HG03066 (cell line): ENCODE results near the gene TRIM24.

Experiments
- ATAC-seq: cut with Tn5 transposase; IDR thresholded peaks from one replicate; pipeline ENCODE4 v1.9.1; 2021; ENCODE audit warnings: low read depth; ENCODE audit not compliant: unreplicated experiment

The TRIM24 gene

DNA sequence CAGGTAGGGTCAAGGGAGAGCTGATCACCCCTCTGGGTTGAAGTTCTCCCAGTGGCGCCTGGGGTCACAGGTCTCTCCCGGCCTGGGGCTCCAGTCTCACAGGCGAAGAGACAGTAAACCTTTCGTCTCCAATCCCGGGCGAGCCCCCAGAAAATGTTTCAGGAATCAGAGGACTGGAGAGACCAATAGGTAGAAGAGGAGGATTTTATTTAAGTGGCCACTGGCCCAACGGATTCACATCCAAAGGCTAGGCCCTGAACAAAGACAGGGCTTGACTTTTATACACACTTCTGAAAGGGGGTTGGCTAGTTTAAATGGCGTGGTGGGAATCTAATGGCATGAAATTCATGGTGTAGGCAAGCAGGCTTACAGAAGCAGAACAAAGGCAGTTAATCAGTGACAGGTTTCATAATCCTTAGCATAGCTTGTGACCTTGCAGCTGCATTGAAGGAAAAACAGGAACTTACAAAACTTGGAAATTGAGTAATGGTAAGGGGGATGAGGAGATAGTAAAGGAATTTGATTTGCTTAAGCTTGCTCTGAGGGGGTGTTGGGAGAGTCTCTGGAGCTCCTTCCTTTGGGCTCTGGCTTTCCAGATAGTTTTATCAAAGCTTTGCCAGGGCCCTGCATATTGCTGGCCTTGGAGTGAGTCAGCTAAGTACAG lies 105.5 kb downstream of the TRIM24 start:
- ATAC-seq = no peak

DNA sequence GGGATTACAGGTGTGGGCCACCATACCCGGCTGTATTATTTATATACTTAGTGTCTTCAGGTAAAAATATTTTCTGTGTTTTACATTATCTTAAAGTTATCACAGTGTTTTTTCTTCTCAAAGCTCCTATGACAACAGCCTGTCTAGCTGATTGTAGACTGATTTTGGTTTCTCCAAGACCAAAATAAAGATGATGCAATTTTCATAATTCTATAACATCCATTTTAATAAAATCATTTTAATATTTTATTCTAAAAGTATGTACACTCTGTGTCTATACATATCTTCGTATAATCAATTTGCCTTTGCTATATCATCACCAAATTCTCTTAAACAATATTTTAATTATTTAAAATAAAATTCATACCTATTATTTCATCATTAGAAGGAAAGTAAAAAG lies 108.6 kb downstream of the TRIM24 start:
- no peak for ATAC-seq

DNA sequence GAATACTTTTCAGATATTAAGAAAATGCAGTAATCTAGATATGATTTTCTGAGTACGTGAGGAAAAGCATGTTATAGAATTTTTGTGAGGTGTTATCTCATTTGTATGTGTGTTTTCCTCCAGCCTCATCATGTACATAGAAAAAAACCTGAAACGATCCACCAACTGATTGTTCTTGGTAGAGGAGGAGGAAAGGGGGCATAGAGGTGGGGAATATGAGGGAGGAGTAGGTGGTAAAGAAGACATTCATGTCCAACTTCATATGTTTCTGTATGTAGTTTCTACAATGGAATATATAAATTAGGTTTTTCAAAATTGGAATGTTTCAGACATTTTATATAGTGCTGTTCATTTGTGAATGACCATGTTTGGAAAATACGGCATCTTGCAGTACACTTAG lies 109.4 kb downstream of the TRIM24 start:
- no peak for ATAC-seq

DNA sequence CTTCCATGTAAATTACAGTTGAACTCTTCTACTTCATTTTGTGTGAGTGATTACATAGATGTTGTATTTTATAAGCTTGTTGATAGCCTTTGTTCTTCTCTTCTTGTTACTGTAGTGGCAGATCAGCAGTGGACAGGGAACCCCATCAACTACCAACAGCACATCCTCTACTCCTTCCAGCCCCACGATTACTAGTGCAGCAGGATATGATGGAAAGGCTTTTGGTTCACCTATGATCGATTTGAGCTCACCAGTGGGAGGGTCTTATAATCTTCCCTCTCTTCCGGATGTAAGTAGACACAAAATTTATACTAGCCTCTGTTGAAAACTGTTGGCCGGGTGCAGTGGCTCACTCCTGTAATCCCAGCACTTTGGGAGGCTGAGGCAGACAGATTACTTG lies 110.7 kb downstream of the TRIM24 start:
- no peak for ATAC-seq

DNA sequence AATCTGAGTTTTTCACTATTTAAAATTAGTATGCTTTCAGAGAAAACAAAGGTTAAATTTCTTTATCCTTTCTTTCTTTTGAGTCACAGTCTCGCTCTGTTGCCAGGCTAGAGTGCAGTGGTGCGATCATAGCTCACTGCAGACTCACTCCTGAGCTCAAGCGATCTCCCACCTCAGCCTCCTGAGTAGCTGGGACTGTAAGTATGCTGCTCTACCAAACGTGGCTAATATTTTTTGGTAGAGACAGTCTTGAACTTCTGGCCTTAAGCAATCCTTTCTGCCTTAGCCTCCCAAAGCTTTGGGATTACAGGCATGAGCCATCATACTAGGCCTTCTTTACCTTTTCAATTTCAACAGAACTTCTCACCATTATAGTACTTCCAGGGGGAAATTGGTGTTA lies 113.7 kb downstream of the TRIM24 start:
- no peak for ATAC-seq

DNA sequence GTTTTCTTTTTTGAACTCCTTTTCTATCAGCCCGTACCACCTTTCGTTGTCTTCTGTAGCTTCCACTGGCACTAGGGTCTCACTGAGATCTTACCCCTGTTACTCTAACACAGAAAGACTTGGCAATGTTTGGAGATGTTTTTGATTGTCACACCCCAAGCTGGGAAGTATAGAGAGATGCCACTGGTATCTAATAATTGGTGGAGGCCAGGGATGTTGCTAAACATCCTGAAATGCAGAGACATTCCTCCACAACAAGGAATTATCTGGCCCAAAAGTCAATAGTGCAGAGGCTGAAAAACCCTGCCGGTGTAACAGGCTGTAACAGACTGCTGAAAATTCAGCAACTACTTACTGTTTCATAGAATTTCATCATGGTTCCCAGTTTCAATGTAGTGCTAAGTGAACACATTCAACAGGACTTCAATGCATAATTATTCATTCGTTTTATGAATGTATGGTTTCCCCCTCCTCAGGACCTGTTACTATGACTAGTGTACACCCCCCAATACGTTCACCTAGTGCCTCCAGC lies 115.9 kb downstream of the TRIM24 start:
- no peak for ATAC-seq

DNA sequence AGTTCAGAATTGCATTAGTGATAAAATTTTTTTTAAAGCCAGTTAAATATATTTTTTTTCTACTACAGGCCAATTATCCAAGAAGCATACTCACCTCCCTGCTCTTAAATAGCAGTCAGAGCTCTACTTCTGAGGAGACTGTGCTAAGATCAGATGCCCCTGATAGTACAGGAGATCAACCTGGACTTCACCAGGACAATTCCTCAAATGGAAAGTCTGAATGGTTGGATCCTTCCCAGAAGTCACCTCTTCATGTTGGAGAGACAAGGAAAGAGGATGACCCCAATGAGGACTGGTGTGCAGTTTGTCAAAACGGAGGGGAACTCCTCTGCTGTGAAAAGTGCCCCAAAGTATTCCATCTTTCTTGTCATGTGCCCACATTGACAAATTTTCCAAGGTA lies 119.1 kb downstream of the TRIM24 start:
- ATAC-seq = no peak

DNA sequence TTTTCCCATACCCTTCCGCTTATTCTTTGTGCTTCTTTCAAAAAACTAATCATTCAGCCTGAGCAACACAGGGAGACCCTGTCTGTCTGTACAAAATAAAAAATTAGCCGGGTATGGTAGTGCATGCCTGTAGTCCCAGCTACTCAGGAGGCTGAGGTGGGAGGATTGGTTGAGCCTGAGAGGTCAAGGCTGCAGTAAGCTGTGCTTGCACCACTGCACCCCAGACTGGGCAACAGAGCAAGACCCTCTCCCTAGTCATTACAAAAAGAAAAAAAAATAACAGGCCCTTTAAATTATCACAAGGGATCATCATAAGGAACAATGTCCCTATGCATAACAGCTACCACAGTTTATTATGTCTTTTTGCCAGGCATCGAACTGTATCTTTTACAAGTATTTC lies 119.6 kb downstream of the TRIM24 start:
- ATAC-seq = no peak

DNA sequence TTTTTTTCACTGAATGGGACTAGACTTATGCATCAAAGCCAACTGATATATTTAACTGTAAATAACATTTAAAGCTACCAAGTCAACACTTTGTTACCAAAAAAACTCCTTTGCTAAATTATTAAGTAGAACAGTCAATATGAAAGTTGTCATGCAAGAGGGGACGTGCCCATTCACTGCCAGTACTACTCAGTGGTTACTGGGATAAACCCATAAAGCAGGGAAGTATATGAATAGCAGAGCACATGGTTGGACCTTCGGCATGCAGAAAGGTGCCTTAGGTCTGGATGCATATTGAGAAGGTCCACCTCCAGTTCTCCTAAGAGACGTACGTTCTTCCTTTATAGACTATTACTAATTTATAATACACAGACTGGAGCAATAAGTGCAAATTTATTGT lies 121.0 kb downstream of the TRIM24 start:
- no peak for ATAC-seq

DNA sequence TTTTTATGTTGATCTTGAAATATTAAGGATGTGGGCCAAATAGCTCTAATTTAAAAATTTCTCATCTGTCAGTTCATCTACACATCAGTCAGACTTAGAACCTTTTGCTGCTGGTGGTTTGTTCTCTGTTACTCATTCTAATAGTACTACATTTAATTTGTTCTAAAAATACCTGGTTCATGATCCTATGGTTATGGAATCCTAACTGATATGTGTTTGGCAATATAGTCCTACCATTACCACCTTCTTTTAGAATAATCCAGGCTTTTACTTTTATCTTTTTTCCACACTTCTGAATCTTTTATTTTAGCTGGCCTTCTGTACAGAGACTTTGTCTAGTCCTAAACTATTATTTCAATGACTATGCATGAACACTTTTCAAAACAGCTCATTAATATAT lies 124.2 kb downstream of the TRIM24 start:
- ATAC-seq = no peak

DNA sequence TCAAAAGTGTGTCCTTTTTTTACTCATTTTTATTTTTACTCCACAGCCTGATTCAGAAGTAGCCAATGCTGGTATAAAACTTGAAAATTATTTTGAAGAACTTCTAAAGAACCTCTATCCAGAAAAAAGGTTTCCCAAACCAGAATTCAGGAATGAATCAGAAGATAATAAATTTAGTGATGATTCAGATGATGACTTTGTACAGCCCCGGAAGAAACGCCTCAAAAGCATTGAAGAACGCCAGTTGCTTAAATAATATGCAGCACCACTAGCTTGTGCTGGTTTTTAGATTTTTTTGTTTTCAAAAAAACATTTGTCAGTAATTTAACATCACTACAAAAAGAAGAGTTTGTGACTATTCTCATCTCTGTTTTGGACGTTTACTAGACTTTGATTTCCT lies 124.6 kb downstream of the TRIM24 start:
- no peak for ATAC-seq

DNA sequence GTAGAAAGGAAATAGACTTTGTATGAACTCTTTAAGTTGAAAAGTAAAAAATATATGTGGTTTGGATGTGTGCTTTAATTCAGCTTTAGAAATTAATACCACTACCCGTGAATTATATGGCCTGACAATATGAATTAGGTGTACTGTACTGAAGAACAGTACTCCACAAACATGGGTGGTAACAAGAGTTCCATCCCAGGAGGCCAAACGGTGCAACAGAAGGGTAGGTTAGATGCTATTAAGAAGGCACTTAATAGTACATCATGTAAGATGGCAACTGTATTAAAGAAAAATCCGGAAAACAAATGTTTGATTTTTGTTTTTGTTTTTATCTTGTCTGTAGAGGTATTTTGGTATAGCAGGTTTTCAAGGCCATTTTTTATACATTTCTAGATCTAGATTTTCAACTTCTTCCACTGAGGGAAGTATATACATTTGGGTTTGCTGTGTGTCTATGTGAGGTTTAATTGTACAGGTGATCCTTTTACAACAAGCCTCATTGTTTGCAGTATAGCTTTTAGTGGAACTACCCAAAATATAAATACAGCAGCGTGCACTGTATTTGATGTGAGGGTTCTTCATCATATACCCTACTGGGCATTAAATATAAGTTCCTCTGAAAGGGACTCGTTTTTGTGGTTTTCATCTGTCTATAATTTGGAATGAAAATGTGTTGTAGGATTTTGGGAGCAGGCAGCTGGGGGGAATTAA lies 125.4 kb downstream of the TRIM24 start:
- ATAC-seq = no peak

DNA sequence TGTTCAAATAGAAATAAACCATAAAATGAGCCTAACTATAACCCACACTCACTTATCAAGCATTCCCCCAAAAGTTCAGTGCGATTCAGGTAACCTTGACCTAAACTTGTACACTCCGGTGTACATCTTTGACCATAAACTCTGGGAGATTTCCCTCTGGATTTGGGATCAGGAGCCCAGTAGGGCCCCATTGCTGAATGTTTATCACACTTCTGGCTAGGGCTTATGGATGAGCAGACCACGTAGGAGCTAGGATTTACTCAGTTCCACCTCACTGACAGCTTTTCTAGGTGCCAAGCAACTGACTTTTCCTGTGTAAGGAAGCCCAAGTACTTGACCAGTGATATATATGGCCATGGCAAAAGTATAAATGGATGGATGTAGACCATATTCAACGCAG lies 127.4 kb downstream of the TRIM24 start:
- ATAC-seq = no peak

DNA sequence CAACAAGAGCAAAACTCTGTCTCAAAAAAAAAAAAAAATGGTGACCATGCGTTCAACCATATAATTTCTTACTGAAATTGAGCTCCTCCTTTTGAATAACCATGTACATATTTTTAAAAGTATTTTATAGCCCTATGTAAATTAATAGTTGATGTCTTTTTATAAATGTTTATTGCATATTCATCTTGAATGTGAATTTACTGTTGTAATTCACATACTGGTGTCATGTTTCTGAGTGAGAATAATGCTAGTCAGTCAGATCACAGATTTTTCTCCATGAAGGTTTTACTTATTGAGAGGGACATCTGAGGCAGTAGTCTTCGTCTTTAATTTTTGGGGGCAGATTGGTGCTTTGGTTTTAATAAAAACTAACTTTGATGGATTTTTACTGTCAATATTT lies 128.9 kb downstream of the TRIM24 start:
- no peak for ATAC-seq

DNA sequence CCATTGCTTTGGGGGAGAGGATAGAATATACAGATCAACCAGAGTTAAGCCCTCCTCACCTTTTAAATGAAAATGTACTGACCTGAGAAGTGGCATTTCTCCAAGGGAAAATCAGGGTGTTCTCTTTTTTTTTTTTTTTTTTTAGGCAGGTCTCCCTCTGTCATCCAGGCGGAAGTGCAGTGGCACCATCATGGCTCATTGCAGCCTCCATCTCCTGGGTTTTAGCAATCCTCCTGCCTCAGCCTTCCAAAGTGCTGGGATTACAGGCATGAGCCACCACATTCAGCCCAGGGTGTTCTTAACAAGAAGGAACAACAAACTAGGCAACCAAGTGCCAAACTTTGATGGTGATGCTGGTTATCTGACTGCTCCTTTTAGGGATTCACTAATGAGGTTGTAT lies 130.1 kb downstream of the TRIM24 start:
- no peak for ATAC-seq

DNA sequence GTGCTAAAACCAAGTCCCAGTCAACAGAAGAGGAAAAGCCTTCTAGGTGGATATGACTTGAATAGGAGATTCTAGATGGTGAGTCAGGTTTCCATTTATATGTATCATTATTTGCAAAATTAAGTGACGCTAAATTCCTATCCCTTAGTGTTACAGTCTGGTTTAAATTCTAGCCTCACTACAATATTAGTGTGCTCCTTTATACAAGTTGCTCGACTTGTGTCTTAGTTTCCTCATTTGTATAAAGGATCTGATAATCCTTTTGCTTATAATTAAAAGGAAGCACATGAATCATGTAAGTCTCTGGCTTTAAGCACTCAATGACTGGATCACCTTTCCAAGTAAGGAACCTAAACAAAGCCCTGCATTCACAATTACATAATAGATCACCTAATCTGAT lies 135.4 kb downstream of the TRIM24 start:
- no peak for ATAC-seq

DNA sequence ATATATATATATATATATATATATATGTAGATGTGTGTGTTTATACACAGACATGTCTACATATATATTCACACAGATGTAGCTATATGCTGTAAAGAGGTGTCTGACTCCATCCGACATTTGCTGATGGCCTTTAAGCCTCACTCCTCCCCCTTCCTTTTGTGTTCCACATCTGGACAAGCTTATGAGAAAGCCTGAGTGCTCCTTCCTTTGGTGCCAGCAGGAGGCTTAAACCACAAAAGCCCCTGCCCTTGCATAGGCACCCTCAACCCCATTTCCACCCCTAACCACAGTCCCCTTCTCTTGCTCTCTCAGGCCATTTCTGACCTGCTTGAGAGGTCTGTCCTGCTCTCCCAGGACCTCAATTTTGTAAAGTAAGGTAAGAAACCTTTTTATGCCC lies 142.4 kb downstream of the TRIM24 start:
- ATAC-seq = no peak

DNA sequence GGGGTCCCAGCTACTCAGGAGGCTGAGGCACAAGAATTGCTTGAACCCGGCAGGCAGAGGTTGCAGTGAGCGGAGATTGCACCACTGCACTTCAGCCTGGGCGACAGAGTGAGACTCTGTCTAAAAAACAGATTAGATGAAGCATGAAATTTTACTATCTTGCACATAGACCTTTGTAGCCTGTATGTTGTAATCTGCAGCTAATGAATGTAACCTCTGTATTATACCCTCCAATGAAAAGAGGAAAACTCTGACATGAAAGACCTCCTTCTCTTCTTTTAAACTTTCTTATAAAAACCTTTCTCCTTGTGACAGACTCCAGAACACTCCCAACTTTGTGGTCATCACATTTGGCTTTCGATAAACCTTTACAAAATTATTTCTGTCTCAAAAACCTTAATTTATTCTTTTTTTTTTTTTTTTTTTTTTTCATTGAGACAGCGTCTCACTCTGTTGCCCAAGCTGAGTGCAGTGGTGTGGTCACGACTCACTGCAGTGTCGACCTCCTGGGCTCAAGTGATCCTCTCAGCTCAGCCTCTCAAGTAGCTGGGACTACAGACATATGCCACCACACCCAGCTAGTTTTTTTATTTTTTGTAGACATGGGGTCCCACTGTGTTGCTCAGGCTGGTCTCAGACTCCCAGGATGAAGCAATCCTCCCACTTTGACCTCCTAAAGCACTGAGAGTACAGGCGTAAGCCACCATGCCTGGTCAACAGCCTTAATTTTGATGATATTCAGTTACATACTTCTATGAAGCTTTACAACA lies 143.7 kb downstream of the TRIM24 start:
- ATAC-seq = no peak

DNA sequence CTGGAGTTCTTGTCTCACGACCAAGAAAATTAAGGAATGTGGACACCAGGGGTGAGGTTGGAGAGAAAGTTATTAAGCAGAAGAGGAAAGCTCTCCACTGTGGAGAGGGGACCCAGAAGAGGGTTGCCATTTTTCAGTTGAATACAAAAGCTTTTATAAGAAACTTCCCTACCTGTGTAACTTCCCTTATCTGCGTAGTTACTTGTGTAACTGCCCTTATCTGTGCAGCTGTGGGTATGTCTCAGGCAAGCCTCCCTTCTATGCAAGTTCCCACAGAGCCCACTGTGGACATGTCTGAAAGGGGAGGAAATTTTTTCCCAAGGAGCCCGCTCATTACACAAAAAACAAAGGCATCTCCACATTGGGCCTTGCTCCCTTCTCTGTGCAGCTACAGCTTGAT lies 146.2 kb downstream of the TRIM24 start:
- ATAC-seq = no peak

DNA sequence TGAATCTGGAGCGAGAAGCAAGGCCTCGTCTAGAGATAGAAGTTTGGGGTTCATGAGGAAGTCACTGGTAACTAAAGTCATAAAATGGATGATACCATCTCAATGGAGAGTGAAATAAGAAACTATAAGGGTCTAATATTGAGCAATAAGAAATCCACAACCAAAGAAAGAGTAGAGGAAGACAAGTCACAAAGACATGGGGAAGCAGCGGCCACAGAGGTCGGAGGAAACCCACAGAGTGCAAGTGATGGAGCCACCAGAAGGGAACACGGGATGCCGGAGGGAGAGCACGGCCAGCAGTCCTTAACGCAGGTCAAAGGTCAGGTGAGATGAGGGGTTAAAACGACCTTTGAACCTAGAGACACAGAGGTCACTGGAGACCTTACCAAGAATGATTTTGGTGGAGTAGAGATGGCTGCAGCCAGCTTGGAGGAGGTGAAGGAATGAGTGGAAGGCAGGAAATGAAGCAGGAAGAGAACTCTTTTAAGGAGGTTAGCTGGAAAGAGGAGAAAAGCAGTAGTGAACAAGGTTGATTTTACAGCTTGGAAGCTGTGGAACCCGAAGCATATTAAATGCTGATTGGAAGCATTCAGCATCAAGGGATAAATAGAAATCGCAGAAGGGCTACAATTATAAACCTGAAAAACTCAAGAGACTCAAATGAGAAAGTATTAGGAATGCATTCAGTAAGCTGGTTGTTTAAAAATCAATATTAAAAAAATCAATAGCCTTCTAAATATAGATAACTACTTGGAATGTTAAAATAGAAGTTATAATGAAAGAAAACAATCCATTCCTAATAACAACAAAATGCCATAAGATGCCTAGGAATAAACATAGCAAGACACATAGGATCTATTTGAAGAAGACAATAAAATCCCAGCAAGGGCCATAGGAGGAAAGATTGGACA lies 147.4 kb downstream of the TRIM24 start:
- ATAC-seq = no peak

DNA sequence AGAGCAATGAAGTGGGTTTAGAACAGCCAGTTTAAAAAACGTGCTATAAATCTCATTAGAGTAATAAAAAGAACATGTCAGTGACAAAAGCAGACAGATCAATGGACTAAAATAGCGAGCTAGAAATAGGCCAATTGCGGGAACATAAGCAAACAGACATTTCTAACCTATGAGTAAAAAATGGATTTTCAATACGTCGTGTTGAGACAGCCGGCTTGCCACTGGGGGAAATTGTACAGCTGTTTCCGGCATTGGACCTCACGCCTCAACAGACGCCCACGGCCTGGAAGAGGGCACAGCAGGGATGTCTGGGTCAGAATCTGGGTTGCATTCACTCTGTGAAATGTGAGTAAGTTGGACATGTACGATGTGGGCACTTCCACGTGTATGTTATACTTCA lies 148.2 kb downstream of the TRIM24 start:
- ATAC-seq = no peak
